DMS53 treated with DMSO at 0.1 percent for 48 hours (cell line): ENCODE data around the gene CRADD.
"Not testable (repeated sequence)": the region's sequence is repeated elsewhere in the genome, so short reads cannot be mapped to it uniquely, and the experiment has no call there.

ENCODE experiments used
- DNase-seq: peaks from one replicate; lab custom pipeline; 2025; ENCODE audit not compliant: unreplicated experiment; lab: John Stamatoyannopoulos, UW

The CRADD gene

DNA sequence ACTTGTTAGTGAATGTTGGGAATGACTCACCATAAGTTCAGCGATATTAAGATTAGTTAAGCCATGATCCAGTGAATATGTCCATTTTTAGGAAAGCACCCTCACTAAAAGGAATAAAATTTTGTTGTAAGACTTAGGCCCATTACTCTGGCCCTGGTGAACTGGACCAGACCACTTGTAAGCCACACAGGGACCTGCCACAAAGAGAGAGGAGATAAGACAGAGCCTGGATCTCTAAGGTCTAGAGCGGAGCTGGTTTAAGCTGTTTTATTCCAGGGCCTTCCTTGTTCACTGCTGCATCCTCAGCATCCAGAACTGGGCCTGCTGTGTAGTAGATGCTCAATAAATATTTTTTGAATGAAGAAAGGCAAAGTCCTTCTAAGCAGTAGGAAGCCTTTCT, 79.1 kb downstream of the CRADD start:
- DNase-seq: no peak

GRCh38 chr12:93757792-93758694, 80.9 kb downstream of the CRADD start:
- DNase-seq: no peak

- DNase-seq: no peak
These were observed 81.7 kb downstream of the CRADD start for GRCh38 chr12:93758801-93759373.

DNA sequence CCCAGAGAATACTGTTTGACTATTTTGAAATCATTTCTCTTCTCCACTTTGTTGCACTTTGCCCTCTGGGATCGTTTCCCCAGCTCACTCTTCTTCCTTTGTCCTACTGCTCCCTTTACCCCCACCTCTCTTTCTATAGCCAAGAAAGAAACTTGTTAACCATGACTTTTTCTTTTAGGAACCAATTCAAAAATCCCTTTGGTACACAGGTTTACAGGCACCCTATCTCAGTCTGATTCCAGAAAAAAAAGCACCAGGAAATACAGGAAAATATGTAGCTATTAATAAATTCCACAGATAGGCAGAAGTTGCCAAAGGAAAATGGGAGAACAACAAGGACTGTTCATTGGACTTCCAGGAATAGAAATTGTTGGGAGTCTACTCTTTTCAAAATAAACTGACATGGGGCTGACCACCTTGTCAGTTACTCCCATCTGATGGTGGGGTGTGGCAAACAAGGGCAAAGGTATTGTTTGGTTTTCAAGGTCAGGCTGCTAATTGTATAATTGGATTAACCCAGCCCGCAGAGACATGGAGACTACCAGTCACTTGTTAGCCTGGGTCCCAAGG, 82.4 kb downstream of the CRADD start:
- DNase-seq: no peak

DNA sequence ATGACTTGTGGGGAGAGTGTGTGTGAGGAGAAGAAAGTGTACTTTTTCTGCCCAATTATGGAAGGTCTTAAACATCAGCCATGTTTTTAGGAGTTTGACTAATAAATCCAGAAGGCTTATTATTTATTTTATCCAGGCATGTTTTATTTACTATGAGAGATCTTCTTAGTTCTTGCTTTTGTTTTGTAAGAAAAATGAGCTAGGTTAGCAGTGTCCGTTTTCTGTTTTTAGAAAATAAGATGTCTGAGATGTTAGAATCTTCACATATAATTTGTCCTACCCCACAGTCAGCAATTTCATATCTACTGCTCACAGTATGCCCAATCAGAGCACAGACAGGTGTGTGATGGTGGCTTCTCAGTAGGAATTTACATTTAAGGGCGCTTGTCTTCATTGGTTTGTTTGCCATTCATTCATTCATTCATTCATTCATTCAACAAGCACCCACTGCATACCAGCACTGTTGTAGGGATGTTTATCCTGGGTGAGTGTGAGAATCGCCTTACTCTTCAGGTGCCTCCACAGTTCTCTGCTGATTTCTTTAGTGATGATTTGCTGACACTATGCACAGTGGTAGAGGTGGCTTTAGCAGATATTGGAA, 83.2 kb downstream of the CRADD start:
- DNase-seq: no peak

DNA sequence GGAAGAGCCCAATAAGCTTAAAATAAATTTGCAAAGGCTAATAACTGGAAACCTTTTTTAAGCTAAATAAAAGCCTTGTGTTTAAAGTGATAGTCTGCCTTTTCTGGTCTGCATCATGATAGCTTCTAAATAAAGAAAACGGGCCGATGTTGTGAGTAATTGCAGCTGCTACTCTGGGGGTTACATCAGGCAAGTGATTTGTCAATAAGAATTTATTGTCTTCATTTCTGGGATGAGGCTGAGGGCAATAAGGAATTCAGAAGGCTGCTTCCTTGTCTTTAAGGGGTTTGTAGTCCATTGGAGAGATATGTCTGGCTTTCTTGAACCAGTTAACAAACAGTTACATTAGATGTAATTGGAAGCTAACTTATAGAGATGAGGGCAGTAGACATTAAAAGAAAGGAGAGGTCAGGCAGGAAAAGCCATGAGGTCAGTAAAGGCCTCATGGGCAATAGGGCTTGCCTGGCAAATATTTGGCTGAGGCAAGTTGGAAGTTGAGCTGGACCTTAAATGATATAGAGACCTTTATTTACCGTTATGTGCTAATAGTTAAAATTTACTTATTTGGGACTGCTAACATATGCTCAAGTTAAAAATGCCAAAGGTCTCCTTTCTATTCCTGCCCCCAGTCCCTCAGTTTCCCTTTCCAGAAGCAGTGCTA, 85.0 kb downstream of the CRADD start:
- DNase-seq: no peak

DNA sequence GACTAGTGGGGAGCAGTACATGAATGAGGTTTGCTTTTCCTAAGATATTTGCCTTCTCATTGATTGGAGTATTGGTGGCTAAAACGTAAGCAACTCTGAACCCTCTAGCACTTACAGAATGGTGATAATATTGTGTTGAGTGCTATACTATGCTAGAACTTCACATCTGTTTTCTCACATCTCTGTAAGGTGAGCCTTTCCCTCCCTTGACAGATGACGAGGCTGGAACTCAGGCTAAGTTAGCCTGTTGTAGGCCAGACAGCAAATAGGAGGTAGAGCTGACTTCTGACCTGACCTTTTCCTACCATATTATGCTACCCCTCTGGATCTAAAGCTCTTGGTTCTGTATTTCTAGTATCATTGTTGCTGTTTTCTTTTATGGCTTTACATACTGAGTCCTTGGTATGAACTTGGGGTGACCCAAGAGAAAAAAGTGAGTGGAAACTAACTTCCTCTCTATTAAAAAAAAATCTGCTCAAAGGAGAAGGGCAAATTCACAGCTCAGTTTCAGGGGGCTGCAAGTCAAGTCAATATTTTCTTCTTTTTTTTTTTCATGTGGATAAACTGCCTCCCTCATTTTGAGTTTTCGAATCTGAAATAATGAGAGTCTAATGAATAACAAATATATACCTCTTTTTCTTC, 85.9 kb downstream of the CRADD start:
- no peak for DNase-seq

DNA sequence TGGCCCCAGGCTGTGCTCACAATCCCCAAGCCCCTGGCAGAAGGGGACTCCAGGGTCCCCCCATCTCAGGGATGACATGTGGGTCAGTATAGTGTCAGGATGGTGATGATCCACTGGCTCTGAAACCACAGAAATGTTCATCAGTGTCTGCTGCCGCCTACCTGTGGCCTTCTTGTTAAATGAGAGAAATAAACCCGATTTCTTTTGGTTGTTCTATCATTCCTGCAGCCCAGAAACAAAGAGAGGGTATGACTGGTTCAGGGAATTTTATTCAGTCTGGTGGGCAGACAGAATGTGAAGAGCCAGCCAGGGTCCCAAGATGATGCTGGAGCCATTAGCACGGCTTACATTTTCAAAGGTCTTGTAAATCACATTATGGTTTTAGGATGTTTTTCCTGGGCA, 86.6 kb downstream of the CRADD start:
- DNase-seq: no peak

- no peak for DNase-seq
These were observed 89.2 kb downstream of the CRADD start for GRCh38 chr12:93766371-93766770.

DNA sequence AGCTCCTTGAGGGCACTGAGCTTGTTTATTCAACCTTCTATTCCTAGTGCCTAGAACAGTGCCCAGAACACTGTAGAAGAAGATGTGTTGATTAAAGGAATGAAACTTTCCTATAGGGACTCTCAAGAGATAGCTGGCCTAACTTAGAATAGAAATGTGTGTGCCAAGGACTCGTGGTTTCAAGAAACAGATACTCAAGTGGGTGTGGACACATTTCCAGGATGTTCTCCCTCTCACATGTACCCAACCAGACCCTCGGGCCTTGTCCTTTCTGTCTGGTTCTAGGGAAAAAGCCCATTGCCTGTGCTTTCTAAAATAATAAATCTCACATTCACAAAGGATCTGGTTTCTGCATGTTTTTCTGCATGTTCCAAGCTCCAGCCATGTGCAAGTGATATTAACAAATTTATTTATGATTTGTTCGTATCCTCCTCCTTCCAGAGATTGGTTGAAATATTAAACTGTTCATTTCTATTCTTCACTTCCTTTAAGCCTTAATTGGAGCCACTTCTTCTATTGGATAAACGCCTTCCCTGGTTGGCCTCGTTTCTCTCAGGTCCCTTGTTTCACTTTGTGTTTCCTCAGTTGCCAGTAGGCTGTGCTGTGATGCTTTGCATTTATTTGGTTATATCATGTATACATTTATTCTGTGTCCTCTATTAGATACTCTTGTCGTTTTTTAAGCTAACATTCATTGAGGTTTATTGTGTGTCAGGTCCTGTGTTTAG, 89.8 kb downstream of the CRADD start:
- no peak for DNase-seq

DNA sequence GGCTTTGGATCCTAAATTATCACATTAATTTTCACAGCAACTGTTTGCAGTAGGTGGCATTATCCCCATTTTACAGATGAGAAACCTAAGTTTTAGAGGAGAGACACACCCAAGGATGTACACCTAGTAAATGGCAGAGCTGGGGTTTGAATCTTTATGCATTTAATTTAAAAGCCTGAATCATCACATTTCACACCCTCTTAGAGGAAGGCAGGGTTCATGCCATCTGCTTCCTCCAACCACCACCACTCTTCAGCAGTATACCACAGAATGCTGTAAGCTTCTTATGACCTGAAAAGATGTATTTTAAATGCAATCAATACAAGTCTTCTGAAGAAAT, 90.3 kb downstream of the CRADD start:
- DNase-seq: no peak

DNA sequence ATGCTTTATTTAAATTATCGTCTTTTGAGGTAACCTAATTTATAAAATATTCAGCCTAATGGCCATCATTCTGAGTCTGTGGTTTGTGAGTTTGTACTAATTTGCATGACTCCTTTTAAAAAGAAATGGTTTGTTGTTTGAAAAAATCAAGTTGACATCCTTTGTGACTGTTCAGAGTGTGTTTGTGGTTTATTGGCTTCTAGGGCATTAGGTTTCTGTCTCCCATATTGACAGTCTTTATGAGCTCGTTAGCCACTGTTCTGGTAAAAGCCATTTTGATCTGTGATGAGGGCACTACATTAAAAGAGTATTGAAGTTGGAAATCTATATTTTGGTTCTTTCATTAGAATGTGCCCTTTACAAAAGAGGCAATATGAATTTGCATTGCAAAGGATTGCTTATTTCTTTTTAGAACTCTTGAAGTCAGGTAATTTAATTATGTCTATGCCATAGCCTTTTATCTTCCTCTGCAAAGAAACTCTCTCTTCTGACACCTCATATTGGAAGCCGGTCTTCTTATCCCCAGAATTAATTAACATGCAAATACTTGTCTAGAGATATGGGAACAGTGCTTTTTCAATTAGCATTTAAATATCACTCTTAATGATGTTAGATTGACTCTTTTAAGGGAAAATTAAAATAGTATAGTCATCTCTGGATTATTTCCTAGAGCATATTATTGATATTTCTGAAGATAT, 95.0 kb downstream of the CRADD start:
- DNase-seq: no peak

DNA sequence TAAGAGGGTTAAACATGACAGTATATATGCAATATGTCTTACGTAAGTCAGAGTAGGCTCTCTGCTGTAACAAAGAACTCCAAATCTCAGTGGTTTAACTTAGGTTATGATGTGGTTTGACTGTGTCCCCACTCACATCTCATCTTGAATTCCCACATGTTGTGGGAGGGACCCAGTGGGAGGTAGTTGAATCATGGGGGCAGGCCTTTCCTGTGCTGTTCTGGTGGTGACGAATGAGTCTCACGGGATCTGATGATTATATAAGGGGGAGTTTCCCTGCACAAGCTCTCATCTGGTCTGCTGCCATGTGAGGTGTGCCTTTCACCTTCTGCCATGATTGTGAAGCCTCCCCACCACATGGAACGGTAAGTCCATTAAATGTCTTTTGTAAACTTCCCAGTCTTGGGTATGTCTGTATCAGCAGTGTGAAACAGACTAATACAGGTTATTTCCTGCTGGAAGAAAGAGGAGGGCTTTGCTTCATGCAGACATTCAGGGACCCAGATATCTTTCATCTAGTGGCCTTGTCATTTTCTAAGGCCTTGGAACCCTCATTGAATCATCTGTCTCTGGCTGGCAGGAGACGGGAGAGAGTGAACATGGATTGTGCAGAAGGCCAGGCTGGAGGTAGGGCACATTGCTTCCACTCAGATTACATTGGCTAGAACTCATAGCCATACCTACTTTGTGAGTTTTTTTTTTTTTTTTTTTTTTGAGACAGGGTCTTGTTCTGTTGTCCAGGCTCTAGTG, 96.1 kb downstream of the CRADD start:
- no peak for DNase-seq

GRCh38 chr12:93776581-93777018, 99.4 kb downstream of the CRADD start:
- DNase-seq: no peak

DNA sequence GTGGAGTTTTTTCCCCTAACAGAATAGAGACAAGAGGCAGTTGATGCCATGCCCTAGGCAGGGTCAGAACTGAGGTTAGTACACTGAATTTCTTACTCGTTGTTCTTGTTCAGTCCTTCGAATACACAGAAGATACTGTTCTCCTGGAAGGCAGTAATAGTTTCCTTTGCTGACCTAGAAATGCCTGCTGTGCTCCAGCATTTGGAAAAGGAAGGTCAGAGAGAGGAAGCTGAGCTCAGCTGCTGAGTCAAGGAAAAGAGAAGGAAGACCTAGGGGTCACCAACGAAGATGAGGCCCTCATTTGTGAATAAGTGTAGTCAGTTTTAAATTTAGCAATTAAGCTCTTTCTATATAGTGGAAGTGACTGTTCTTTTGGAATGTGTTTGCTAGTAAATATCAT, 100.1 kb downstream of the CRADD start:
- DNase-seq: no peak

- no peak for DNase-seq
These were observed 101.1 kb downstream of the CRADD start for GRCh38 chr12:93778306-93778705.

GRCh38 chr12:93778766-93779165, 101.6 kb downstream of the CRADD start:
- DNase-seq: no peak

DNA sequence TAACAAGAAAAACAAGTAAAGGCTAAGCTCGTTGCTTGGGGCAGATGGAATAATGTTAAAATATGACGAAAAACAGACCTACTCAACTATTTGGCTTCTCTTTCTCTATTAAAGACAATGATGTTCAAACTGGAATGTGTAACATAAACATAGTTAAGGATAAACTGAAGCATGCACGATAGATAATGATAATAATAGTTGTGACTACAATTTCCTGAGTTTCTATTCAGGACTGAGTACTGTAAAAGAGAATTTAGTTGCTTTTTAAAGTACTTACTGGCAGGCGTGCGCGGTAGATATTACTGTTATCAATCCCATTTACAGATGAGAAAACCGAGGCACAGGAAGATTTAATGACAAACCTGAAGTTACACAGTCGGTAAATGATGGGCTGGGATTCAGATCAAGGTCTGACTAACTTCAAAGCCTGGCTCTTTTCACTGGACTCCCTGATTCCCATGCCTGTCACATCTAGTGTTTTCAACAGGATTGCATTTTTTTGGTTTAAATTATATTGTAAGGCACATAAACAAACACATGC, 103.0 kb downstream of the CRADD start:
- DNase-seq: no peak

DNA sequence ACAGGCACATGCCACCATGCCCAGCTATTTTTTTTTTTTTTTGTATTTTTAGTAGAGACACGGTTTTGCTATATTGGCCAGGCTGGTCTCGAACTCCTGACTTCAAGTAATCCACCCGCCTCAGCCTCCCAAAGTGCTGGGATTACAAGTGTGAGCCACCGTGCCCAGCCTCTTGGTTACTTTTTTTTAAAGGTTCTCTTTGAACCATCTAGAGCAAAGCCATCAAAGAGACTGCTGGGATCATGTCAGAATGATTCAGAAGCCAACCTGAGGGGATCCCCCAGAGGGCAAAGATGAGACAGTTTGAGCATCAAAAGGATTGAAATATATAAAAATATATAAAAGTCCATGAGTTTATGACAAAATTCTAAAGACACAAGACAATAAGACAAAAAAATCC, 103.7 kb downstream of the CRADD start:
- DNase-seq: not testable (repeated sequence)
